ENCODE data around the gene SVIL. TPM values are rescaled to one million over a fixed set of nuclear protein-coding genes. Genes with fewer than 3 reads are reported as not detected.
"Not testable (repeated sequence)": the region's sequence is repeated elsewhere in the genome, so short reads cannot be mapped to it uniquely, and the experiment has no call there.

The SVIL gene
- total RNA-seq, 2 donors from 2014 or later = 12.2 to 14.2 TPM

- no peaks in the 10 kb centered on the region for H3K27me3 Mint-ChIP-seq (ENCODE audit: low read depth)
- H3K4me1 Mint-ChIP-seq (ENCODE audit: low read depth) = peaks cover under 1% of the 10 kb centered on the region
- H3K9me3 Mint-ChIP-seq = no peaks in the 10 kb centered on the region
- ATAC-seq (replicated peaks in 1 of 2) (no peak), DNase-seq (no peak)
- H3K27ac Mint-ChIP-seq = no peak overlapping the region
- no peak overlapping the region for H3K4me3 Mint-ChIP-seq
- H3K36me3 Mint-ChIP-seq (ENCODE audit: insufficient read depth in 2 of 2) = peaks cover 0 to 5% of the 10 kb centered on the region in 2 donors
These were observed 180.5 kb downstream of the SVIL start for GRCh38 chr10:29454250-29454649.

- H3K9me3 Mint-ChIP-seq = no peaks in the 10 kb centered on the region
These were observed 182.2 kb downstream of the SVIL start for GRCh38 chr10:29452546-29452945.

GRCh38 chr10:29451946-29452345 lies 182.8 kb downstream of the SVIL start:
- no peak for DNase-seq
- no peak overlapping the region for H3K4me3 Mint-ChIP-seq
- peaks cover 8% of the 10 kb centered on the region for H3K4me1 Mint-ChIP-seq (ENCODE audit: low read depth)
- H3K27ac Mint-ChIP-seq = no peak overlapping the region
- no peak for ATAC-seq (replicated peaks in 1 of 2)
- H3K27me3 Mint-ChIP-seq (ENCODE audit: low read depth) = no peaks in the 10 kb centered on the region
- H3K36me3 Mint-ChIP-seq (ENCODE audit: insufficient read depth in 2 of 2) = peaks cover 0 to 5% of the 10 kb centered on the region in 2 donors
- H3K9me3 Mint-ChIP-seq = no peaks in the 10 kb centered on the region

More at GRCh38 chr10:29452546-29452945, 182.2 kb downstream of the SVIL start:
- no peak for ATAC-seq (replicated peaks in 1 of 2)
- Mint-ChIP-seq H3K27me3 (ENCODE audit: low read depth) (no peaks in the 10 kb centered on the region), H3K27ac (no peak overlapping the region), H3K36me3 (ENCODE audit: insufficient read depth in 2 of 2) (peaks cover 0 to 5% of the 10 kb centered on the region in 2 donors), H3K4me3 (no peak overlapping the region), H3K4me1 (ENCODE audit: low read depth) (peaks cover 8% of the 10 kb centered on the region)
- DNase-seq = no peak

- Mint-ChIP-seq H3K9me3 (no peaks in the 10 kb centered on the region), H3K27ac (no peak overlapping the region), H3K36me3 (ENCODE audit: insufficient read depth in 2 of 2) (peaks cover 0 to 1% of the 10 kb centered on the region in 2 donors), H3K27me3 (ENCODE audit: low read depth) (no peaks in the 10 kb centered on the region), H3K4me1 (ENCODE audit: low read depth) (peaks cover 23% of the 10 kb centered on the region), H3K4me3 (no peak overlapping the region)
- ATAC-seq (replicated peaks in 1 of 2) = no peak
- DNase-seq = no peak
These were observed 184.4 kb downstream of the SVIL start for GRCh38 chr10:29450405-29450804.

GRCh38 chr10:29448756-29449592 lies 185.8 kb downstream of the SVIL start:
- not testable (repeated sequence) for H3K9me3 Mint-ChIP-seq; H3K36me3 Mint-ChIP-seq (ENCODE audit: insufficient read depth in 2 of 2); H3K27ac Mint-ChIP-seq; H3K27me3 Mint-ChIP-seq (ENCODE audit: low read depth)
- ATAC-seq (replicated peaks in 1 of 2) (peak; percentile 83 to 86), DNase-seq (peak; percentile 74 to 82)
- H3K4me3 Mint-ChIP-seq = peak overlapping the region in 1 of 2 donors; percentile 51
- H3K4me1 Mint-ChIP-seq (ENCODE audit: low read depth) = peaks cover 30% of the 10 kb centered on the region

GRCh38 chr10:29448125-29448524 lies 186.6 kb downstream of the SVIL start:
- Mint-ChIP-seq H3K4me1 (ENCODE audit: low read depth) (peaks cover 30% of the 10 kb centered on the region), H3K36me3 (ENCODE audit: insufficient read depth in 2 of 2) (no peaks in the 10 kb centered on the region), H3K27me3 (ENCODE audit: low read depth) (no peaks in the 10 kb centered on the region), H3K27ac (peak overlapping the region; percentile 59), H3K9me3 (no peaks in the 10 kb centered on the region), H3K4me3 (no peak overlapping the region)
- DNase-seq = no peak
- no peak for ATAC-seq (replicated peaks in 1 of 2)

- H3K4me1 Mint-ChIP-seq (ENCODE audit: low read depth) = peaks cover 30% of the 10 kb centered on the region
- no peak for DNase-seq
- peak in 1 of 2 donors; percentile 40 for ATAC-seq (replicated peaks in 1 of 2)
- H3K36me3 Mint-ChIP-seq (ENCODE audit: insufficient read depth in 2 of 2) = no peaks in the 10 kb centered on the region
- no peaks in the 10 kb centered on the region for H3K9me3 Mint-ChIP-seq
- H3K27me3 Mint-ChIP-seq (ENCODE audit: low read depth) = no peaks in the 10 kb centered on the region
- peak overlapping the region; percentile 68 for H3K27ac Mint-ChIP-seq
- peak overlapping the region in 1 of 2 donors; percentile 52 for H3K4me3 Mint-ChIP-seq
These were observed 188.4 kb downstream of the SVIL start for GRCh38 chr10:29446327-29446726.

- H3K27me3 Mint-ChIP-seq (ENCODE audit: low read depth) = no peaks in the 10 kb centered on the region
- no peak overlapping the region for H3K27ac Mint-ChIP-seq
- ATAC-seq (replicated peaks in 1 of 2) (no peak), DNase-seq (no peak)
- H3K9me3 Mint-ChIP-seq = peaks cover 4 to 6% of the 10 kb centered on the region in 2 donors
- peaks cover 26% of the 10 kb centered on the region for H3K4me1 Mint-ChIP-seq (ENCODE audit: low read depth)
- H3K36me3 Mint-ChIP-seq (ENCODE audit: insufficient read depth in 2 of 2) = peaks cover 5 to 9% of the 10 kb centered on the region in 2 donors
- H3K4me3 Mint-ChIP-seq = no peak overlapping the region
These were observed 190.8 kb downstream of the SVIL start for GRCh38 chr10:29443745-29444523.

- H3K4me1 Mint-ChIP-seq (ENCODE audit: low read depth) = peaks cover 13% of the 10 kb centered on the region
- H3K36me3 Mint-ChIP-seq (ENCODE audit: insufficient read depth in 2 of 2) = peaks cover 15 to 27% of the 10 kb centered on the region in 2 donors
- H3K27ac Mint-ChIP-seq = no peak overlapping the region
- ATAC-seq (replicated peaks in 1 of 2) (no peak), DNase-seq (no peak)
- peaks cover 10 to 13% of the 10 kb centered on the region in 2 donors for H3K9me3 Mint-ChIP-seq
- H3K4me3 Mint-ChIP-seq = no peak overlapping the region
- no peaks in the 10 kb centered on the region for H3K27me3 Mint-ChIP-seq (ENCODE audit: low read depth)
These were observed 193.8 kb downstream of the SVIL start for GRCh38 chr10:29440981-29441380.

GRCh38 chr10:29439005-29439404 lies 195.8 kb downstream of the SVIL start:
- H3K27ac Mint-ChIP-seq; DNase-seq; H3K4me3 Mint-ChIP-seq; H3K27me3 Mint-ChIP-seq (ENCODE audit: low read depth); ATAC-seq (replicated peaks in 1 of 2); H3K4me1 Mint-ChIP-seq (ENCODE audit: low read depth): not testable (repeated sequence)
- H3K36me3 Mint-ChIP-seq (ENCODE audit: insufficient read depth in 2 of 2) = peaks cover 16 to 35% of the 10 kb centered on the region in 2 donors
- peaks cover 11 to 17% of the 10 kb centered on the region in 2 donors for H3K9me3 Mint-ChIP-seq

- Mint-ChIP-seq H3K9me3 (peaks cover 11 to 17% of the 10 kb centered on the region in 2 donors), H3K36me3 (ENCODE audit: insufficient read depth in 2 of 2) (peaks cover 16 to 35% of the 10 kb centered on the region in 2 donors), H3K4me1 (ENCODE audit: low read depth) (peaks cover 4% of the 10 kb centered on the region), H3K27ac (no peak overlapping the region), H3K4me3 (no peak overlapping the region), H3K27me3 (ENCODE audit: low read depth) (no peaks in the 10 kb centered on the region)
- DNase-seq (no peak), ATAC-seq (replicated peaks in 1 of 2) (no peak)
These were observed 196.5 kb downstream of the SVIL start for GRCh38 chr10:29438271-29438670.

GRCh38 chr10:29437871-29438270 lies 196.9 kb downstream of the SVIL start:
- DNase-seq (no peak), ATAC-seq (replicated peaks in 1 of 2) (no peak)
- no peak overlapping the region for H3K4me3 Mint-ChIP-seq
- no peak overlapping the region for H3K27ac Mint-ChIP-seq
- H3K27me3 Mint-ChIP-seq (ENCODE audit: low read depth) = no peaks in the 10 kb centered on the region
- peaks cover 4% of the 10 kb centered on the region for H3K4me1 Mint-ChIP-seq (ENCODE audit: low read depth)
- peaks cover 16 to 35% of the 10 kb centered on the region in 2 donors for H3K36me3 Mint-ChIP-seq (ENCODE audit: insufficient read depth in 2 of 2)
- peaks cover 11 to 17% of the 10 kb centered on the region in 2 donors for H3K9me3 Mint-ChIP-seq

- DNase-seq (no peak), ATAC-seq (replicated peaks in 1 of 2) (no peak)
- Mint-ChIP-seq H3K4me3 (no peak overlapping the region), H3K36me3 (ENCODE audit: insufficient read depth in 2 of 2) (peaks cover 16 to 35% of the 10 kb centered on the region in 2 donors), H3K27me3 (ENCODE audit: low read depth) (no peaks in the 10 kb centered on the region), H3K4me1 (ENCODE audit: low read depth) (peaks cover 4% of the 10 kb centered on the region), H3K27ac (no peak overlapping the region), H3K9me3 (peaks cover 11 to 17% of the 10 kb centered on the region in 2 donors)
These were observed 198.8 kb downstream of the SVIL start for GRCh38 chr10:29435809-29436501.

Measured in activated T-cell treated with anti-CD3 and anti-CD28 coated beads, Interleukin-2, amount 50 U/mL, for 72 hours (primary cell).